Activated CD8-positive, alpha-beta memory T cell treated with anti-CD3 and anti-CD28 coated beads, Interleukin-2, amount 10 ng/mL, durations not matched to agents 7 days and 5 days (primary cell): ENCODE measurements around the gene COL6A5. TPM values are rescaled to one million over a fixed set of nuclear protein-coding genes. Genes with fewer than 3 reads are reported as not detected.

ENCODE experiments used
- ATAC-seq: fragments of 150-1000 bp; cut with Tn5 transposase; one replicate; pipeline ENCODE4 v1.10.0; 2021; ENCODE audit warnings: moderate library complexity
- CTCF ChIA-PET: fragments of 350-600 bp; sonication (Branson Sonifier 250); formaldehyde crosslinking; loops from one replicate; lab custom pipeline; 2021; ENCODE audit warnings: antibody characterized with exemption; lab: Charles Lee
- DNase-seq: peaks from one replicate; pipeline ENCODE4 v3.0.0-alpha.2; 2020
- H3K27ac Mint-ChIP-seq: one replicate; pipeline ENCODE4 v1.8.0; 2021; ENCODE audit warnings: mild to moderate bottlenecking, mixed read lengths
- H3K27me3 Mint-ChIP-seq: one replicate; pipeline ENCODE4 v1.8.0; 2021; ENCODE audit warnings: mixed read lengths
- H3K36me3 Mint-ChIP-seq: one replicate; pipeline ENCODE4 v1.8.0; 2021; ENCODE audit warnings: mild to moderate bottlenecking, mixed read lengths
- H3K4me1 Mint-ChIP-seq: one replicate; pipeline ENCODE4 v1.8.0; 2021; ENCODE audit warnings: mixed read lengths
- H3K4me3 Mint-ChIP-seq: one replicate; pipeline ENCODE4 v1.8.0; 2021; ENCODE audit warnings: mild to moderate bottlenecking, moderate library complexity, mixed read lengths
- H3K9me3 Mint-ChIP-seq: one replicate; pipeline ENCODE4 v1.8.0; 2022; ENCODE audit warnings: low read depth, mixed read lengths
- total RNA-seq, 2 experiments: library from RNA; stranded (reverse); gene quantifications; one replicate each; pipeline ENCODE4 v1.2.3, GENCODE V29; 2021

Gene COL6A5
- total RNA-seq, 2 experiments from 2014 or later: 0.02 TPM; not detected in 1

- H3K4me3 Mint-ChIP-seq: no peak overlapping the region
- CTCF ChIA-PET: no interaction called here
- ATAC-seq (no peak), DNase-seq (no peak)
- H3K36me3 Mint-ChIP-seq: no peaks in the 10 kb centered on the region
- H3K27me3 Mint-ChIP-seq: peaks cover 15% of the 10 kb centered on the region
- H3K9me3 Mint-ChIP-seq: no peaks in the 10 kb centered on the region
- H3K4me1 Mint-ChIP-seq: no peaks in the 10 kb centered on the region
- no peak overlapping the region for H3K27ac Mint-ChIP-seq
Measured at GRCh38 chr3:130473416-130473815, 127.9 kb downstream of the COL6A5 start.

- Mint-ChIP-seq H3K27me3 (no peaks in the 10 kb centered on the region), H3K4me1 (no peaks in the 10 kb centered on the region), H3K36me3 (no peaks in the 10 kb centered on the region), H3K9me3 (no peaks in the 10 kb centered on the region), H3K27ac (no peak overlapping the region), H3K4me3 (no peak overlapping the region)
- ATAC-seq (no peak), DNase-seq (no peak)
- CTCF ChIA-PET: interaction anchor here (0.6 kb wide), 1 partner anchor 974 kb away, joined by 4 read pairs; no protein-coding TSS in a partner anchor
Measured at GRCh38 chr3:130480736-130481135, 135.3 kb downstream of the COL6A5 start.

GRCh38 chr3:130488288-130488687 is 142.8 kb downstream of the COL6A5 start:
- Mint-ChIP-seq H3K4me1 (no peaks in the 10 kb centered on the region), H3K9me3 (no peaks in the 10 kb centered on the region), H3K4me3 (no peak overlapping the region), H3K27me3 (no peaks in the 10 kb centered on the region), H3K36me3 (no peaks in the 10 kb centered on the region), H3K27ac (no peak overlapping the region)
- DNase-seq (no peak), ATAC-seq (no peak)
- CTCF ChIA-PET: no interaction called here

GRCh38 chr3:130488769-130489450 is 143.4 kb downstream of the COL6A5 start:
- no peaks in the 10 kb centered on the region for H3K4me1 Mint-ChIP-seq
- H3K36me3 Mint-ChIP-seq: no peaks in the 10 kb centered on the region
- H3K27me3 Mint-ChIP-seq: no peaks in the 10 kb centered on the region
- H3K4me3 Mint-ChIP-seq: no peak overlapping the region
- DNase-seq: no peak
- no peak for ATAC-seq
- no peak overlapping the region for H3K27ac Mint-ChIP-seq
- no peaks in the 10 kb centered on the region for H3K9me3 Mint-ChIP-seq
- CTCF ChIA-PET: no interaction called here

GRCh38 chr3:130490241-130490640 is 144.8 kb downstream of the COL6A5 start:
- no peak for DNase-seq
- CTCF ChIA-PET: no interaction called here
- Mint-ChIP-seq H3K4me1 (no peaks in the 10 kb centered on the region), H3K27me3 (no peaks in the 10 kb centered on the region), H3K9me3 (no peaks in the 10 kb centered on the region), H3K4me3 (no peak overlapping the region), H3K27ac (no peak overlapping the region), H3K36me3 (no peaks in the 10 kb centered on the region)
- ATAC-seq: no peak

GRCh38 chr3:130491431-130491830 is 146.0 kb downstream of the COL6A5 start:
- Mint-ChIP-seq H3K9me3 (no peaks in the 10 kb centered on the region), H3K27me3 (no peaks in the 10 kb centered on the region), H3K4me1 (no peaks in the 10 kb centered on the region), H3K4me3 (no peak overlapping the region), H3K36me3 (no peaks in the 10 kb centered on the region), H3K27ac (no peak overlapping the region)
- no peak for ATAC-seq
- CTCF ChIA-PET: no interaction called here
- no peak for DNase-seq

- no peaks in the 10 kb centered on the region for H3K36me3 Mint-ChIP-seq
- H3K27me3 Mint-ChIP-seq: peaks cover 34% of the 10 kb centered on the region
- no peak for ATAC-seq
- DNase-seq: no peak
- H3K4me3 Mint-ChIP-seq: no peak overlapping the region
- no peaks in the 10 kb centered on the region for H3K9me3 Mint-ChIP-seq
- CTCF ChIA-PET: no interaction called here
- no peaks in the 10 kb centered on the region for H3K4me1 Mint-ChIP-seq
- H3K27ac Mint-ChIP-seq: no peak overlapping the region
Measured at GRCh38 chr3:130504701-130505100, 159.2 kb downstream of the COL6A5 start.

- Mint-ChIP-seq H3K9me3 (no peaks in the 10 kb centered on the region), H3K27me3 (peaks cover 40% of the 10 kb centered on the region), H3K4me1 (no peaks in the 10 kb centered on the region), H3K27ac (no peak overlapping the region), H3K4me3 (no peak overlapping the region), H3K36me3 (no peaks in the 10 kb centered on the region)
- DNase-seq (no peak), ATAC-seq (no peak)
- CTCF ChIA-PET: no interaction called here
Measured at GRCh38 chr3:130506031-130506430, 160.6 kb downstream of the COL6A5 start.

GRCh38 chr3:130507746-130508145 is 162.3 kb downstream of the COL6A5 start:
- no peaks in the 10 kb centered on the region for H3K36me3 Mint-ChIP-seq
- H3K9me3 Mint-ChIP-seq: no peaks in the 10 kb centered on the region
- ATAC-seq (no peak), DNase-seq (no peak)
- CTCF ChIA-PET: no interaction called here
- no peaks in the 10 kb centered on the region for H3K4me1 Mint-ChIP-seq
- H3K27ac Mint-ChIP-seq: no peak overlapping the region
- H3K27me3 Mint-ChIP-seq: peaks cover 39% of the 10 kb centered on the region
- H3K4me3 Mint-ChIP-seq: no peak overlapping the region

- H3K36me3 Mint-ChIP-seq: no peaks in the 10 kb centered on the region
- no peak overlapping the region for H3K27ac Mint-ChIP-seq
- no peaks in the 10 kb centered on the region for H3K4me1 Mint-ChIP-seq
- ATAC-seq: no peak
- no peak for DNase-seq
- H3K9me3 Mint-ChIP-seq: no peaks in the 10 kb centered on the region
- CTCF ChIA-PET: no interaction called here
- peaks cover 39% of the 10 kb centered on the region for H3K27me3 Mint-ChIP-seq
- no peak overlapping the region for H3K4me3 Mint-ChIP-seq
Measured at GRCh38 chr3:130509008-130509407, 163.5 kb downstream of the COL6A5 start.

GRCh38 chr3:130514681-130515080 is 169.2 kb downstream of the COL6A5 start:
- Mint-ChIP-seq H3K27ac (no peak overlapping the region), H3K9me3 (no peaks in the 10 kb centered on the region), H3K27me3 (peaks cover 55% of the 10 kb centered on the region), H3K4me1 (no peaks in the 10 kb centered on the region), H3K36me3 (no peaks in the 10 kb centered on the region), H3K4me3 (no peak overlapping the region)
- ATAC-seq (no peak), DNase-seq (no peak)
- CTCF ChIA-PET: no interaction called here

GRCh38 chr3:130515755-130516154 is 170.3 kb downstream of the COL6A5 start:
- Mint-ChIP-seq H3K27me3 (peaks cover 58% of the 10 kb centered on the region), H3K36me3 (no peaks in the 10 kb centered on the region), H3K27ac (no peak overlapping the region), H3K9me3 (no peaks in the 10 kb centered on the region), H3K4me3 (no peak overlapping the region), H3K4me1 (no peaks in the 10 kb centered on the region)
- ATAC-seq (no peak), DNase-seq (no peak)
- CTCF ChIA-PET: no interaction called here

- Mint-ChIP-seq H3K36me3 (no peaks in the 10 kb centered on the region), H3K4me3 (no peak within 1 kb of the TSS), H3K9me3 (no peaks in the 10 kb centered on the region), H3K4me1 (no peaks in the 10 kb centered on the region), H3K27me3 (peaks cover 53% of the 10 kb centered on the region), H3K27ac (no peak within 1 kb of the TSS)
- ATAC-seq: no peak
- CTCF ChIA-PET: no interaction called here
- no peak for DNase-seq
Measured at GRCh38 chr3:130516645-130517512, 171.4 kb downstream of the COL6A5 start, which contains the start of gene COL6A6. Gene COL6A6 (plus strand): TSS chr3:130517177. CDS start chr3:130560365, 43,188 bp downstream.

- ATAC-seq: no peak
- H3K36me3 Mint-ChIP-seq: no peaks in the 10 kb centered on the region
- H3K4me1 Mint-ChIP-seq: no peaks in the 10 kb centered on the region
- DNase-seq: no peak
- no peaks in the 10 kb centered on the region for H3K9me3 Mint-ChIP-seq
- no peak overlapping the region for H3K27ac Mint-ChIP-seq
- CTCF ChIA-PET: no interaction called here
- peaks cover 55% of the 10 kb centered on the region for H3K27me3 Mint-ChIP-seq
- H3K4me3 Mint-ChIP-seq: no peak overlapping the region
Measured at GRCh38 chr3:130517602-130518001, 172.1 kb downstream of the COL6A5 start.
